ENCODE data around the gene C12orf60.
"Not testable (repeated sequence)": the region's sequence is repeated elsewhere in the genome, so short reads cannot be mapped to it uniquely, and the experiment has no call there.

The C12orf60 gene

DNA sequence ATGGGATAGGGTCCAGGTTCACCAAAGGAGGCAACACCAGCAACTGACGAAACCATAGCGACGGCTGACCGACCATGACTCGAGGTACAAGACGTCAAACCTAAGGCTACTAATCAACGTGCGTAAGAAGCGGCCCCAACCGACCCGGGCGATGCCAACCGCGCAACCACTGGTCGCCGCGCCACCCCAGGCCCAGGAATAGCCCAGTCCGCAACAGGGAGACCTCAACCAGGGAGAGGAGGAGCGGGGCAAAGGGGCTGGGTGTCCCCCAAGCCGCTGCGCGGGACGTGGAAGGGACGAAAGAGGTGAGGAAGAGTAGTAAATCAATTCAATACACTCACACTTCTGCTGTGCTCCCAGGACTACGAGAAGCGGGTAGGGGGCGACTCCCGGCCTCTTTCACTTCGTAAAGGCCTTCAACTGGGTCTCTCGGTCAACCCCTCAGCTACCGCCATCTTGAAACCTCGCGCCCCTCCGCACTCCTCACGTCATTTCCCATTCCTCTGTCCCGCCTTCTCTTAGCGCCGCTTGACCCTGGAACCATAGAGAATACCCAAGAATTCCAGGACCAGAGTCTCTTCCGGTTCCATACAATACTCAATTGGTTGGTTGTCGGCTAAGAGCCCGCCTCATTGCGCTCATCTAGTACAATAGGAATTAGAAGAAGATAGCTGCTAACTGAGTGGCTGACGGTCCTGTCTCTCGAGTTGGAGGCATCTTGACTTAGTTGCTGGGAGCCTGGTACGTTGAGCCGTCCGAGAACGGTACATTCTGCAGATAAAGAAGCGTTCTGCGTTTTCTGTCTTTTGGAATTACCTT, at the start of gene C12orf60, which contains the start of gene WBP11:
Gene C12orf60, plus strand, starts transcription at position 660 of the 819 bp plus-strand sequence. CDS start 19,266 bp downstream, outside the sequence.
Gene WBP11, minus strand, starts transcription at position 468 of the 819 bp plus-strand sequence. CDS start 2,095 bp downstream, outside the sequence.
- peak; percentile 99 for DNase-seq (ENCODE audit: low read depth, low spot score)

- no peak for DNase-seq (ENCODE audit: low read depth, low spot score)
These were observed 46.9 kb upstream of the C12orf60 start for GRCh38 chr12:14756334-14757143.

- DNase-seq (ENCODE audit: low read depth, low spot score): not testable (repeated sequence)
These were observed 43.7 kb upstream of the C12orf60 start for GRCh38 chr12:14759711-14760280.

DNA sequence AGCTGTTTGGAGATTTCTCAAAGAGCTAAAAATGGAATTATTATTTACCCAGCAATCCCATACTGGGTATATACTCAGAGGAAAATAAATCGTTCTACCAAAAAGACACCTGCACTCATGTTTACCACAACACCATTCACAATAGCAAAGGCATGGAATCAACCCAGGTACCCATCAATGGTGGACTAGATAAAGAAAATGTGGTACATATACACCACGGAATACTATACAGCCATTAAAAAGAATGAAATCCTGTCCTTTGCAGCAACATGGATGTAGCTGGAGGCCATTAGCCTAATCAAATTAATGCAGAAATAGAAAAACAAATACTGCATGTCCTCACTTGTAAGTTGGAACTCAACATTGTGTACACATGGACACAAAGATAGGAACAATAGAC, 38.1 kb upstream of the C12orf60 start:
- no peak for DNase-seq (ENCODE audit: low read depth, low spot score)

GRCh38 chr12:14766020-14766419, 37.5 kb upstream of the C12orf60 start:
- DNase-seq (ENCODE audit: low read depth, low spot score): not testable (repeated sequence)

DNA sequence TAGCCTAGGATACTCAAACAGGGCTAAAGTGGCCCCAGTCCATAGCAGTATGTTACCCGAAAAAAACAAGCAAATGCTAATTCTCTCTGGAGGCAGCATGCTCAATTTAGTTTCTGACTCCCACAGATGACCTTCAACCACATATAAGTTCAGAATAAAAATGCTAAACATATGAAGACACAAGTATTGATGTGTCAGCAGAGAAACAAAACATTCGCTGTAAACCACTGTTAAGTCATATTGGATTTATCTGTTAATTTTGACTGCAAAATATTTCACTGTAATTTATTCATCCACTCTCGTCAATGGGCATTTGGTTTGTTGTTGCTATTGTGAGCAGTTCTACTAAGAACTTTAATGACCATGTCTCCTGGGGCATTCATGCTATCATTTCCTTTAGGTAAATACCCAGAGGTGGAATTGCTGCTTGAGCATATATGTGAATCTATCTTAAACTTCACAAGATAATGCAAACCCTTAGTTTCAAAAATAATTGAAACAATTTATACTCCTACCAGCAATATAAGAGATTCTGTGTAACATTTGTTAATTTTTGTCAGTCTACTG, 36.7 kb upstream of the C12orf60 start:
- DNase-seq (ENCODE audit: low read depth, low spot score): no peak

DNA sequence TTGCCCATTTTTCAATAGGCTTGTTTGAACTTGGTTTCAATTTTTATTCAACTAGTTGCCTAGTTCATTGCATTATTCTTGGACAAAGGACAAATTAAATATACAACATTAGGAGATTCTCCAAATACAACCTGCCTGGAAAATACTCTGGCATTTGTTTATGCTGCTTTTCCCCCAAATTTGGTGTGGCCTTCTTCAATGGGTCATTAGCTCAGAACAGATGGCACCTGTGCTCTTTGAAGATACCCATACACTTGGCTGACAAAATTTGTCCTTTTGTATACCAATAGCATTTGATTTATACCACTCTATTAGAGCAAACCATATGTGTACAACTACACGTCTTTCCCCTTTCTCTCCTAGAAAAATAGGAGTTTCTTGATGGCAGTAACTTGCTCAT, 35.9 kb upstream of the C12orf60 start:
- no peak for DNase-seq (ENCODE audit: low read depth, low spot score)

DNA sequence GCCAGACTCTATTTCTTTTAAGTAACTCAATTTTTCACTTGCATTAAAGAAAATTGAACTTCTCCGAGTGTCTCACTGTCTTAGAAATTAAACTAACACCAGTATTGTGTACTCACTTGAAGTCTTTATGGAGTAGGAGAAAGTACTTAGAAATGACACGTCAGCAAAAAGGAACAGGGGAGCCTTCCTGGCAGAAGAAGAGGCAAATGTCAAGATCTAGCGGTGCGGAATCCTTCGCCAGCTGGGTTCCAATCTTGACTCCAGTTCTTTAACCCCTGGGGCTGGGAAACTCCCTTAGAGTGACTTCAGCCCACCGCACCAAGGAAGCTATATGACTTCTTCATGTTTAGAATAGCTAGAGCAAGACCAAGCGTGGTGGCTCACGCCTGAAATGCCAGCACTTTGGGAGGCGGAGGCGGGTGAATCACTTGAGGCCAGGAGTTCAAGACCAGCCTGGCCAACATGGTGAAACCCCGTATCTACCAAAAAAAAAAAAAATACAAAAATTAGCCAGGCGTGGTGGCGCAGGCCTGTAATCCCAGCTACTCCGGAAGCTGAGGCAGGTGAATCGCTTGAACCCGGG, 34.6 kb upstream of the C12orf60 start:
- no peak for DNase-seq (ENCODE audit: low read depth, low spot score)

GRCh38 chr12:14769466-14769968, 34.0 kb upstream of the C12orf60 start:
- DNase-seq (ENCODE audit: low read depth, low spot score): no peak

DNA sequence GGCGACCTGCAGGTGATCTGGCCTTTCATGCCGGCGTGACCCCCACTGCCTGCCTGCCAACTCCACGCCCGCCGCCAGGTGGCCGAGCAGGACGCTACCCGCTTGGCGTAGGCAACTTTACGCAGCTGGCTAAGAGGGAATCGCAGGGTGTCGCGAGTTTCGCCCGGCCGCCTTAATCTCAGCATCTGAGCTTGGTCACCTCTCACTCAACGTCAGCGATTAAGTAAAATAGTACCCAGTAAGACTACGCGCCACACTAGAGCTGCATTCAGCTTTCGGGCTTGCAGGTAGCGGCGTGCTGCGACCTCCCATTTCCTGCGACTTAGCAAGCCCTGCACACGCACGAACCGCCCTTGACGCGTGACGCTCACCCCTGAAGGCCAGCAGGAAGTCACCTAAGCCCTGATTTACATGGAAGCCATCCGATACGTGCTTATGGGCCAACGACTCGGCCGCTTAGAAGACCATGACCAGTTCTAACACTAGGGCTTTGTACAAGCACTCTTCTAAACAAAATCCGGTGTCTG, 33.4 kb upstream of the C12orf60 start:
- no peak for DNase-seq (ENCODE audit: low read depth, low spot score)

DNA sequence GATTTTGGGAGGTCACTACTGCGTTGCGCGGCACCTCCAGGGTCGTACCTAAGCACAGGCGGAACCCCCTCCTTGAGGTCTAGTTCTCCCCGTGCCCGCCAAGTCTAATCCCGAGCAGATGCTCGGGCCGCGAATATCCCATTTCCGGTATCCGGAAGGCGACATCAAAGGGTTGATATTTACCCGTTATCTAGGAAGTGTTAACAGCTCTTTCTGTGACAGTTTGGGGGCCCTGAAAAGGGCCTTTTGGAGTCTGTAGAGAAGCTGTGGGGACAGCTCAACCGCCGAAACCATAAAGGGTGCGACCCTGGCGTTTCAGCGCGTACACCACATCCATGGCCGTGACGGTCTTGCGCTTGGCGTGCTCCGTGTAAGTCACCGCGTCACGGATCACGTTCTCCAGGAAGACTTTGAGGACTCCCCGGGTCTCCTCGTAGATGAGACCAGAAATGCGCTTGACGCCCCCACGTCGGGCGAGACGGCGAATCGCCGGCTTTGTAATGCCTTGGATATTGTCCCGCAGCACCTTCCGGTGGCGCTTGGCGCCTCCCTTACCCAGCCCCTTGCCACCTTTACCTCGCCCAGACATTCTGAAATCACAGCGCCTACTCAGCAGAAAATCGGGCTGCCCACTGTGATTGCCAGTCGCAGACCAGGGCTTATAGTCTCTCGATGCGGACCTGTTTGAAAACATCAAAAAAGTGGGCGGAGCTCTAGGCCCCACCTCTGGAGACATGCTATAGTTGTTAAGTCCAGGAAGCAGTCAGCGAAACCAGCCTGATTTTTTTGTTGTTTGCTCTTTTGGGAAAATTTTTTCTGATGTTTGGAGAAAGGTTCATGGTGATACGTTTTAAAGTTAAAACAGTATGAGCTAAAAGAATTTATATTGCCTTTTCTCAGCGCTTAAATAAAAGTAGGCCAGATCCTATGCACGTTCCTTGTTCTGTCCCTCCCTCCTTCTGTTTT, 32.7 kb upstream of the C12orf60 start:
- DNase-seq (ENCODE audit: low read depth, low spot score): peak; percentile 80

GRCh38 chr12:14771651-14772137, 31.8 kb upstream of the C12orf60 start:
- no peak for DNase-seq (ENCODE audit: low read depth, low spot score)

DNA sequence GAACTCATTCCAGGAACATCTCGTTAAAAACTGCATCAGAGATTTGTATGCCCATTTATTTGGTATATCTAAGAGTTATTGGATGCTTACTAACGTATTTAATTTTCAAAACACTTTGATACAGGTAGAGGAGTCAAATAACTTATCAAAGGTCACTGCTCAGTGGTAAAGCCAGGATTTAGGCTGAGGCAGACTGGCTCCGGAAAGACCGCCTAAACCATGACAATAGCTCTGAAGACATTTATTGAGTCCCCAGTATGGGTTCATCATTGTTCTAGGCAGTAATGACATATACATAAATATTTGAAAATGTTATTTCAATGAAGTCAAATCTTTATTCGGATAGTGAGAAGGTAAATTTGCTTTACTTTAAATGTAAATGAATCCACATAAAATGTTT, 30.5 kb upstream of the C12orf60 start:
- no peak for DNase-seq (ENCODE audit: low read depth, low spot score)

GRCh38 chr12:14773685-14774073, 29.8 kb upstream of the C12orf60 start:
- DNase-seq (ENCODE audit: low read depth, low spot score): no peak

GRCh38 chr12:14774074-14774905, 29.2 kb upstream of the C12orf60 start:
- DNase-seq (ENCODE audit: low read depth, low spot score): peak; percentile 89

- DNase-seq (ENCODE audit: low read depth, low spot score): no peak
These were observed 28.4 kb upstream of the C12orf60 start for GRCh38 chr12:14774906-14775635.

GRCh38 chr12:14775636-14775980, 27.9 kb upstream of the C12orf60 start:
- no peak for DNase-seq (ENCODE audit: low read depth, low spot score)
